MM.1S (cell line): ENCODE results near the gene CHN1.

Experiments
- DNase-seq: peaks from one replicate; pipeline ENCODE4 v3.0.0-alpha.2; 2015
- H2AFZ ChIP-seq: fragments of 300-600 bp; sonication (generic); 2 replicates; pipeline ENCODE4 v1.6.0; 2016; ENCODE audit warnings: antibody characterized with exemption, low read length
- H3F3A ChIP-seq: fragments of 300-600 bp; sonication (generic); 2 replicates; pipeline ENCODE4 v1.6.1; 2016; ENCODE audit warnings: mild to moderate bottlenecking, antibody characterized with exemption, low read length, moderate library complexity, mixed read lengths; ENCODE audit not compliant: insufficient read depth
- H3K27ac ChIP-seq: fragments of 300-600 bp; sonication (generic); 2 replicates; pipeline ENCODE4 v1.5.1; 2016; ENCODE audit warnings: mild to moderate bottlenecking, low read length
- H3K27me3 ChIP-seq: fragments of 300-600 bp; sonication (generic); replicated peaks from 2 replicates; pipeline ENCODE4 v1.6.0; 2016; ENCODE audit warnings: low read length; ENCODE audit not compliant: insufficient read depth
- H3K36me3 ChIP-seq: fragments of 300-600 bp; sonication (generic); replicated peaks from 2 replicates; pipeline ENCODE4 v1.6.1; 2016; ENCODE audit warnings: mild to moderate bottlenecking, low read length, mixed read lengths; ENCODE audit not compliant: insufficient read depth
- H3K4me1 ChIP-seq: fragments of 300-600 bp; sonication (generic); 2 replicates; pipeline ENCODE4 v1.6.1; 2016; ENCODE audit warnings: low read length, mixed read lengths
- H3K4me2 ChIP-seq: fragments of 300-600 bp; sonication (generic); 2 replicates; pipeline ENCODE4 v1.6.0; 2016; ENCODE audit warnings: low read depth, low read length
- H3K4me3 ChIP-seq: fragments of 300-600 bp; sonication (generic); 2 replicates; pipeline ENCODE4 v1.5.1; 2016; ENCODE audit warnings: low read length, mixed read lengths
- H3K79me2 ChIP-seq: fragments of 300-600 bp; sonication (generic); 2 replicates; pipeline ENCODE4 v1.6.1; 2016; ENCODE audit warnings: mixed run types, low read length, mixed read lengths
- H3K9ac ChIP-seq: fragments of 300-600 bp; sonication (generic); 2 replicates; pipeline ENCODE4 v1.6.1; 2016; ENCODE audit warnings: low read length, mixed read lengths
- H3K9me2 ChIP-seq: fragments of 300-600 bp; sonication (generic); replicated peaks from 2 replicates; pipeline ENCODE4 v1.6.1; 2016; ENCODE audit warnings: mild to moderate bottlenecking, low read length, mixed read lengths; ENCODE audit not compliant: insufficient read depth
- H3K9me3 ChIP-seq: fragments of 300-600 bp; sonication (generic); replicated peaks from 2 replicates; pipeline ENCODE4 v1.6.1; 2016; ENCODE audit warnings: mild to moderate bottlenecking, low read length, mixed read lengths; ENCODE audit not compliant: insufficient read depth
- H4K20me1 ChIP-seq: fragments of 300-600 bp; sonication (generic); 2 replicates; pipeline ENCODE4 v1.6.1; 2016; ENCODE audit warnings: mild to moderate bottlenecking, low read length, moderate library complexity, mixed read lengths; ENCODE audit not compliant: insufficient read depth
- CTCF ChIP-seq: fragments of 300-600 bp; sonication (generic); IDR thresholded peaks from 2 replicates; pipeline ENCODE4 v1.5.1; 2016; ENCODE audit warnings: antibody characterized with exemption, low read length, mixed read lengths
- EZH2 ChIP-seq: fragments of 300-600 bp; sonication (generic); optimal IDR thresholded peaks from 2 replicates; pipeline ENCODE3; 2017; ENCODE audit warnings: low read depth, mild to moderate bottlenecking, antibody characterized with exemption, low read length, mixed read lengths
- EZH2phosphoT487 ChIP-seq: fragments of 300-600 bp; sonication (generic); IDR thresholded peaks from 2 replicates; pipeline ENCODE4 v1.6.1; 2018; ENCODE audit warnings: antibody characterized with exemption, low read length

Gene CHN1

GRCh38 chr2:174969091-174969734, 36.0 kb downstream of the CHN1 start:
- H3F3A ChIP-seq, result peaks cover 21% of the 10 kb centered on the region
- TF ChIP-seq EZH2 (no peak), CTCF (no peak), EZH2phosphoT487 (no peak)
- no peak for DNase-seq
- H3K4me3 ChIP-seq, result no peak overlapping the region
- no peaks in the 10 kb centered on the region for H3K79me2 ChIP-seq
- H3K36me3 ChIP-seq, result no peaks in the 10 kb centered on the region
- no peaks in the 10 kb centered on the region for H4K20me1 ChIP-seq
- no peak overlapping the region for H3K27ac ChIP-seq
- H3K9me3 ChIP-seq, result no peaks in the 10 kb centered on the region
- no peaks in the 10 kb centered on the region for H3K27me3 ChIP-seq
- H3K4me2 ChIP-seq, result no peak overlapping the region
- no peak overlapping the region for H3K9ac ChIP-seq
- no peak overlapping the region for H2AFZ ChIP-seq
- peaks cover 15% of the 10 kb centered on the region for H3K4me1 ChIP-seq
- no peaks in the 10 kb centered on the region for H3K9me2 ChIP-seq

- H3K4me2 ChIP-seq, result no peak overlapping the region
- no peaks in the 10 kb centered on the region for H3K9me2 ChIP-seq
- peaks cover 23% of the 10 kb centered on the region for H3K4me1 ChIP-seq
- TF ChIP-seq EZH2phosphoT487, result no peak
- no peak for TF ChIP-seq CTCF
- TF ChIP-seq EZH2, result no peak
- H3K27ac ChIP-seq, result no peak overlapping the region
- DNase-seq, result no peak
- H3F3A ChIP-seq, result peaks cover 31% of the 10 kb centered on the region
- no peaks in the 10 kb centered on the region for H3K9me3 ChIP-seq
- H3K36me3 ChIP-seq, result no peaks in the 10 kb centered on the region
- no peak overlapping the region for H3K9ac ChIP-seq
- no peaks in the 10 kb centered on the region for H4K20me1 ChIP-seq
- no peaks in the 10 kb centered on the region for H3K27me3 ChIP-seq
- no peaks in the 10 kb centered on the region for H3K79me2 ChIP-seq
- H2AFZ ChIP-seq, result no peak overlapping the region
- H3K4me3 ChIP-seq, result no peak overlapping the region
Observed at GRCh38 chr2:174967691-174968260, 37.4 kb downstream of the CHN1 start.

- Histone ChIP-seq H3K9me2 (no peaks in the 10 kb centered on the region), H3F3A (peaks cover 31% of the 10 kb centered on the region), H4K20me1 (no peaks in the 10 kb centered on the region), H3K9me3 (no peaks in the 10 kb centered on the region), H3K4me2 (no peak overlapping the region), H3K27me3 (no peaks in the 10 kb centered on the region), H3K36me3 (no peaks in the 10 kb centered on the region), H3K4me1 (peaks cover 23% of the 10 kb centered on the region), H3K27ac (no peak overlapping the region), H2AFZ (no peak overlapping the region), H3K9ac (no peak overlapping the region), H3K4me3 (no peak overlapping the region), H3K79me2 (no peaks in the 10 kb centered on the region)
- no peak for DNase-seq
- TF ChIP-seq CTCF (no peak), EZH2 (no peak), EZH2phosphoT487 (no peak)
Observed at GRCh38 chr2:174967086-174967485, 38.1 kb downstream of the CHN1 start.
